Measurements from ENCODE around the gene ERC1.

DNA sequence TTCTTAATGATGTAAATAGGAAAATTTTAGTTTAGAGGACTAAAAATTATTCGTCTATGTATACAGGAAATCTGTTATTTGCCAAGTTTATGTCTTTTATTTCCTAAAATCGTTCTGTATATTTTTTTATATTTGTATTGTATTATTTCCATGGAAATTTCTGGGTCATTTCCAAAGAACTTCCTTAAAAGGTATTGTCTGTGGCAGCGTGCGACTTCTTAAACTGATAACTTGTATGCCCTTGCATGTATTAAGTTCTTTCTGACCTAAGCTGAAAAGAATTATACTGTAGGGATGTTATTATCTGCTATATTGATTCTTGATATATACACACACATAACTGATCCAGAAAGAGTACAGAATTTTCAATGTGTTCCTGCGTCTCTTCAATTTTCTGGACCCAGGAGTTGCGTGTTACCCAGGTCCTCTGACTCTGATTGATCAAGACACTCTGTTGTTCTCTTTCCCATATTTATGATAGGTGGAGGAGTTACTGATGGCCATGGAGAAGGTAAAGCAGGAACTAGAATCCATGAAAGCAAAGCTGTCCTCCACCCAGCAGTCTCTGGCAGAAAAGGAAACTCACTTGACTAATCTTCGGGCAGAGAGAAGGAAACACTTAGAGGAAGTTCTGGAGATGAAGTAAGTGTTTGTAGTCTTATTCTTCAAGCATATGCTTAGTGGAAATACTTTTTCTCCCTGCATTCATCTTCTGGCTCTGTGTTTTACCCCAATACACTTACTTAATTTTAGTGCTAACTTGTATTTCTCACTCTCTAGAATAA, 298.5 kb downstream of the ERC1 start:
- TF ChIP-seq, protein P1, sequence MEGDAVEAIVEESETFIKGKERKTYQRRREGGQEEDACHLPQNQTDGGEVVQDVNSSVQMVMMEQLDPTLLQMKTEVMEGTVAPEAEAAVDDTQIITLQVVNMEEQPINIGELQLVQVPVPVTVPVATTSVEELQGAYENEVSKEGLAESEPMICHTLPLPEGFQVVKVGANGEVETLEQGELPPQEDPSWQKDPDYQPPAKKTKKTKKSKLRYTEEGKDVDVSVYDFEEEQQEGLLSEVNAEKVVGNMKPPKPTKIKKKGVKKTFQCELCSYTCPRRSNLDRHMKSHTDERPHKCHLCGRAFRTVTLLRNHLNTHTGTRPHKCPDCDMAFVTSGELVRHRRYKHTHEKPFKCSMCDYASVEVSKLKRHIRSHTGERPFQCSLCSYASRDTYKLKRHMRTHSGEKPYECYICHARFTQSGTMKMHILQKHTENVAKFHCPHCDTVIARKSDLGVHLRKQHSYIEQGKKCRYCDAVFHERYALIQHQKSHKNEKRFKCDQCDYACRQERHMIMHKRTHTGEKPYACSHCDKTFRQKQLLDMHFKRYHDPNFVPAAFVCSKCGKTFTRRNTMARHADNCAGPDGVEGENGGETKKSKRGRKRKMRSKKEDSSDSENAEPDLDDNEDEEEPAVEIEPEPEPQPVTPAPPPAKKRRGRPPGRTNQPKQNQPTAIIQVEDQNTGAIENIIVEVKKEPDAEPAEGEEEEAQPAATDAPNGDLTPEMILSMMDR (IDR thresholded peaks at IDR 0.05; ENCODE audit: poor library complexity), result no peak
- TF ChIP-seq EZH2 (IDR thresholded peaks at IDR 0.05; ENCODE audit: borderline replicate concordance), result no peak

All from hepatocyte (in vitro differentiated cells).